Caki2 (cell line): ENCODE data around the gene ASB6. TPM values are rescaled to one million over a fixed set of nuclear protein-coding genes. Genes with fewer than 3 reads are reported as not detected.

Experiments used
- DNase-seq: peaks from one replicate; pipeline ENCODE4 v3.0.0-alpha.2; 2015; ENCODE audit warnings: low read depth
- in situ Hi-C: cut with HindIII; loops from 2 replicates; pipeline ENCODE4 v1.10.0; 2016; ENCODE audit warnings: low sequenced_read_pairs, low pct_unique_long_range_greater_than_20kb, mixed read lengths
- total RNA-seq: library from RNA; depleted of rRNA; stranded (reverse); fragments of >200 nt; shearing (Covaris generic); gene quantifications from 2 replicates; pipeline ENCODE4 v1.2.3, GENCODE V29; 2014; ENCODE audit warnings: low replicate concordance

Gene ASB6
- total RNA-seq, 1 experiment from 2014 or later, result 34.4 TPM

- in situ Hi-C loops, result no loop called here
- no peak for DNase-seq
Observed at GRCh38 chr9:129633207-129633606, 8.7 kb downstream of the ASB6 start.

DNA sequence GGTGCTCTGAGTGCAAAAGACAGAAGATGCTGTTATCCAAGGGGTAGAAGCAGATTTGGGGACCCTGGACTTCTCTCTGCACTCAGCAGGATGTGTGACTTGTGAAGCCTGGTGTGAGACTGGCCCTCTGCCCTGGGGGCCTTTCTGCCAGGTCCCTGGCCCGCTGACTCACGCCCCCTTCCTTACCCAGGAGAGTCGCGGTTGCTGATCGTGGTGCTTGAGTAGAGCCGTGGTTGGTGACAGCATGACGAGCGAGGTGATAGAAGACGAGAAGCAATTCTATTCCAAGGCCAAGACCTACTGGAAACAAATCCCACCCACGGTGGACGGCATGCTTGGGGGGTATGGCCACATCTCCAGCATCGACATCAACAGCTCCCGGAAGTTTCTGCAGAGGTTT is 9.5 kb downstream of the ASB6 start:
- DNase-seq, result no peak
- in situ Hi-C loops, result no loop called here

GRCh38 chr9:129631674-129632129 is 10.2 kb downstream of the ASB6 start:
- no peak for DNase-seq
- in situ Hi-C loops, result no loop called here

GRCh38 chr9:129630967-129631673 is 10.8 kb downstream of the ASB6 start:
- DNase-seq, result no peak
- in situ Hi-C loops, result no loop called here

- in situ Hi-C loops, result no loop called here
- DNase-seq, result no peak
Observed at GRCh38 chr9:129629251-129629820, 12.6 kb downstream of the ASB6 start.

- no peak for DNase-seq
- in situ Hi-C loops, result no loop called here
Observed at GRCh38 chr9:129628709-129629108, 13.2 kb downstream of the ASB6 start.

DNA sequence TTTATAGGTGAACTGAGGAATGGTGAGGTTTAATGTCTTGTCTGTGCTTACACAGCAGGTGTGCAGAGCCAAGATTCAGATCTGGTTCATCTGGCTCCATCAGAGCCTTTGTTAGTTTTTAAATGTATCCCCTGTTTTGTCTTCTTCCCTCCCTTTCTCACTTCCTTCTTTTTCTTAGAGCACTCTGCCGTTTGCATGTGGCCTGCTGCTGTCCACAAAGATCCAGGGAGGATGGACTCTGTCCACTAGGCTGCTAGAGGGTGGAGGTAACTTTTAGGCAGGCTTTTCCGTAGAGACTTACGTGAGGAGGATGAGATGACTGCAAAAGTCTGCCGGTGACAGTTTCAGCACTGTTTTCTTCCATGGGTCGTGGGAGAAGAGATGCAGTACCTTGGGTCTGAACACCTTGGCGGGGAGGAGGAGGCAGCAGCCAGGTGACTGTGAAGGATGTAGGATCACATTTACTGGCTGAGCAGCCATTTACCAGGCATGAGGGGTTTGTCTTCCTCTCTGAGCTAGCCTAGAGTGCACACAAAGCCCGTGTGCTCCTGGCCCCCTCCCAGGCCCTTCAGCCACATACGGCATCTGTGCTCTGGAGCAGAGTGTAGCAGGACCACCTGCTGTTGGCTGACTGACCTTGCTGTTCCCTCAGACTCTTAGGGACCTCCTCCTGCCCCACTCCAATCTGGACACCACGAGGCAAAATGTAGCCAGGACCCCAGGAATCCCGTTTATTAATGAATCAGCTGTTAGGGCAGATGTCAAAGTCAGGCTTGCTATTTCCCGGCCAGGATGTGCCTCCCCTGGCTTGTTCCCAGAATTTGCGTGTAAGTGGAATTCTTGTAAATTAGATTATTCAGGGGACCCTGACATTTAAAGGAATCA is 14.2 kb downstream of the ASB6 start:
- no peak for DNase-seq
- in situ Hi-C loops, result no loop called here

- peak; percentile 28 for DNase-seq
- in situ Hi-C loops, result no loop called here
Observed at GRCh38 chr9:129626625-129627284, 15.2 kb downstream of the ASB6 start.

DNA sequence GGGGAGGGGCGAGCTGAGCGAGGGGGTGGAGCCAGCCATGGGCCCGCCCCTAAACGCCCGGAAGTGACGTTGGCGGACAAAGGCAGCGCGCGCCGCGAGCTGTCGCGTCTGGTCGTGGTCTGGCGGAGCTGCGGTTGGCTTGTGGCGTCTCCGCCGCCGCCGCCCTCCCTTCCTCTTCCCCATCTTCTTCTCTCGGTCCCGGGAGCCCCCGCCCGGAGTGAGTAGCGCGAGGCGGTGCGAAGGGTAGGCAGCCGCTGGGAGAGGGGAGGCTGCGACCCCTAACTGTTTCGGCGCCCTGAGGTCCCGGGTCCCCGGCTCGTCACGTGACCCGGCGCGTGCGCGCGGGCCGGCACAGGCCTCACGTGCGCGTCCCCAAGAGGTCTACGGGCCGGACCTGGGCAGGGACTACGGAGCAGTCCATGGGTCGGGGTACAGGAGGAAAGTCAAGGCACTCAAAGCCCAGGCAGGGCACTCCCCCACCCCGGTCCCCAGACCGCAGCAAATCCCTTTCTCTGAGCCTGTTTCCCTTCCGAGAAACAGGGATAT is 15.8 kb downstream of the ASB6 start, which contains the start of gene NTMT1:
Gene NTMT1 (plus strand): TSS at position 85 of the 546 bp plus-strand sequence. CDS start 6,541 bp downstream, outside the sequence.
- peak; percentile 85 for DNase-seq
- in situ Hi-C loops, result no loop called here

- DNase-seq, result no peak
- in situ Hi-C loops, result no loop called here
Observed at GRCh38 chr9:129624947-129625346, 17.0 kb downstream of the ASB6 start.

DNA sequence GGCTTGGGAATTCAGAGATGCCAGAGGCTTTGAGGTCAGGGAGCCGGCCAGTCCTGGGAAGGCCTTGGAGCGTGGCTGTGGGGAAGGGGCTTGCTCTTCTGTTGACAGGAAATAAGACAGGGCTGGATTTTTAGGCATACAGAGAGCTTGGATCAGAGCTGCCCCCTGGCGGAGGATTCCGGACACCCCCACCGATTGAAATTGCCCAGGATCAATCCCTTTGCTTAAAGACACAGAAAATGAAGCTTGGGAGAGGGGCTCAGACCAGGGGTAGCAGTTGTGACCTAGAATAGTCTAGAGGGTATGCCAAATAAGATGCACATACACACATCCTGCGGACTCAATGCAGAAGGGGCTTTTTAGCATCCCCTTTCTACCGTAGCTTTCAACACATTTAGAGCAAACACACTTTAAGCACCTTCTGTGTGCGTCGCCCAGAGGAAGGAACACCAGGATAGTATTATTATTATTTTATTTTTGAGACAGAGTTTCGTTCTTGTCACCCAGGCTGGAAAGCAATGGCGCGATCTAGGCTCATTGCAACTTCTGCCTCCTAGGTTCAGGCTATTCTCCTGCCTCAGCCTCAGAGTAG is 17.7 kb downstream of the ASB6 start:
- DNase-seq, result peak; percentile 26
- in situ Hi-C loops, result no loop called here

GRCh38 chr9:129623331-129623730 is 18.6 kb downstream of the ASB6 start:
- in situ Hi-C loops, result no loop called here
- DNase-seq, result no peak

DNA sequence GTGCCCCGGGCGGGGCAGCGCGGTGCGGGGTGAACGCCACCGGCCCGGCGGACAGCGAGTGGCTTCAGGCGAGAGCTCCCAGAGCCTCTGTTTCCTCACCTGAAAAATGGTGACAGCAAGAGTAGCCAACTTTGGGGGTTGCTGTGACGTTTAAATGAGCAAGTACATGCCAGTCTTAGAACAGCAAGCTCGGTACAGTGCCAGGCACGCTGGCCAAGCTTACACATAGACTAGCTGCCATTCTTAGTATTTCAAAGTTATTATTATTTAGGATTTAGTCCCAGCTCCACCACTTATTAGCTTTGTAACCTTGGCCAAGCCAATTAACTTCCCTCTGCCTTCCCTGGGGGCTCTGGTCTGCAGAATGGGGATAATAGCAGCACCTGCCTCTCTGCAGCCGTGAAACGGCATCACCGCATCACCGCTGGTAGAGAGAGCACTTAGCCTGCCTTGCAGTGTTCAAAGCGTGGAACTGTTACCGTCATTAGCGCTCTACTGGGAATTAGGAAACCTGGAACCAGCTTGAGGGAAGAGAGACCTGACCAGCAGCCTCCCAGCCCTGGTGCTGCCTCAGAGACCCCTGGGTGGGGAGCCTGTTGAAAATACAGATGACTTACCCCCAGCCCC is 21.2 kb downstream of the ASB6 start, which contains the start of gene C9orf50:
Gene C9orf50 (minus strand): TSS at position 433 of the 627 bp plus-strand sequence. CDS start 527 bp downstream, outside the sequence.
- no peak for DNase-seq
- in situ Hi-C loops, result no loop called here

DNA sequence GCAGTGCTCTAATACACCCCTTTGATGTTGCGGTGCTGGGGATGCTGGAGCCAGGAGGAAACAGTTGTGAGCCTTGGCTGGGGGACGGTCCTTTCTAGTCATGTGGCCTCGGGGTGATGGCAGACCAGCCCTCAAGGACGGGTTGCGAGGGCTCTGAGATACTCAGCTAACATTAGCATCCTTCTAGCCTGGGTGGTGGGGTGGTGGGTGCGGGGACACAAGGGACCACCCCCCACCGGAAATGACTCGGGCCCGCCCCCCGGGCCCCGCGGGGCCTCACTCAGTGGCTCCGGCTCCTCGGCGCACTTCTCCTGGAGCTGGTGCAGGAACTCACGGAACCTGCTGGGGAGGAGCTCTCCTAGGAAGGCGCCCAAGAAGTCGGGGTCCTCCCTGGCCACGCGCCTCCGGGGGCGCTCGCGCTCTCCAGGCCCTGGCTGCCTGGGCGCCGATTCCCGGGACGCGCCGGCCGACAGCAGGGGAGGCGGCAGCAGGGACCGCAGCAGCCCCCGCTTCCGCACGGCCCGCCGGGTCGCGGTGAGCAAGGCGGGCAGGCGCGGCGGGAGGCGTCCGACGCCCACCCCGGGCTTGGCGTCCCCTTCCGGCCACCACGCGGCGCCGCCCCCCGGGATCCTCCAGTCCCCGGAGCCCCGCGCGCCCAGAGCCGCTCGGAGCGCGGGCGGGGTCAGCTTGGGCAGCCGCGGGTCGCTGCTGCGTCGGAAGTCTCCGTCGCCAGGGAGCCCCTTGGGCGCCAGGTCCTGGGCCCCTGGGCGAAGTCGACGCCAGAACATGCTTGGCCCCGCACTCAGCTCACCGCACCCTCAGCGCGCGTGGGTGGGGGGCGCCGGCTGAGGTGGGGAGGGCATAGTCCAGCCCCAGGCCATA is 21.9 kb downstream of the ASB6 start:
- no peak for DNase-seq
- in situ Hi-C loops, result no loop called here

- peak; percentile 21 for DNase-seq
- in situ Hi-C loops, result no loop called here
Observed at GRCh38 chr9:129617167-129617566, 24.8 kb downstream of the ASB6 start.
